HUES64 (cell line): ENCODE data around the gene FRMD3.
"Not testable (repeated sequence)": the region's sequence is repeated elsewhere in the genome, so short reads cannot be mapped to it uniquely, and the experiment has no call there.

Experiments
- H3K27ac ChIP-seq: 2 replicates; pipeline ENCODE4 v1.7.0; 2013; ENCODE audit warnings: low read depth, low read length, inconsistent platforms
- H3K27me3 ChIP-seq: 2 replicates; pipeline ENCODE4 v1.6.1; 2013; ENCODE audit warnings: mild to moderate bottlenecking, low read length; ENCODE audit not compliant: insufficient read depth
- H3K36me3 ChIP-seq: 2 replicates; pipeline ENCODE4 v1.6.1; 2013; ENCODE audit warnings: mild to moderate bottlenecking, low read length; ENCODE audit not compliant: insufficient read depth
- H3K4me1 ChIP-seq: 2 replicates; pipeline ENCODE4 v1.6.1; 2013; ENCODE audit warnings: mild to moderate bottlenecking, low read length, moderate library complexity; ENCODE audit not compliant: insufficient read depth
- H3K4me3 ChIP-seq: 2 replicates; pipeline ENCODE4 v1.5.1; 2013; ENCODE audit warnings: mild to moderate bottlenecking, low read length, moderate library complexity
- H3K9ac ChIP-seq: 2 replicates; pipeline ENCODE4 v1.6.1; 2013; ENCODE audit warnings: mild to moderate bottlenecking, low read depth, low read length
- H3K9me3 ChIP-seq: 2 replicates; pipeline ENCODE4 v1.6.1; 2013; ENCODE audit warnings: low read depth, low read length; ENCODE audit not compliant: insufficient read depth
- WGBS: fragments of 150-250, 120-280 bp; methylation state at CpG from one replicate; pipeline ENCODE4 v1.1.7; 2013; ENCODE audit warnings: missing lambda C conversion rate; 5-methylcytosine and 5-hydroxymethylcytosine counted together

The FRMD3 gene

GRCh38 chr9:83521411-83521810 lies 16.8 kb downstream of the FRMD3 start:
- Histone ChIP-seq H3K4me3 (no peak overlapping the region), H3K4me1 (no peaks in the 10 kb centered on the region; the same call in 1 of the 2 replicates), H3K9ac (no peak overlapping the region), H3K27ac (no peak overlapping the region), H3K36me3 (no peaks in the 10 kb centered on the region), H3K9me3 (no peaks in the 10 kb centered on the region), H3K27me3 (no peaks in the 10 kb centered on the region)
- WGBS = 85% methylated on average over 4 of the region's 4 CpGs

- H3K27me3 ChIP-seq = no peaks in the 10 kb centered on the region
- no peak overlapping the region for H3K9ac ChIP-seq
- H3K27ac ChIP-seq = no peak overlapping the region
- WGBS = 92% methylated on average over 1 of the region's 1 CpG
- no peak overlapping the region for H3K4me3 ChIP-seq
- H3K36me3 ChIP-seq = no peaks in the 10 kb centered on the region
- H3K4me1 ChIP-seq = no peaks in the 10 kb centered on the region; the same call in 1 of the 2 replicates
- no peaks in the 10 kb centered on the region for H3K9me3 ChIP-seq
These were observed 17.2 kb downstream of the FRMD3 start for GRCh38 chr9:83521011-83521410.

GRCh38 chr9:83520292-83520691 lies 17.9 kb downstream of the FRMD3 start:
- 100% methylated on average over 1 of the region's 1 CpG for WGBS
- Histone ChIP-seq H3K27ac (no peak overlapping the region), H3K36me3 (no peaks in the 10 kb centered on the region), H3K27me3 (no peaks in the 10 kb centered on the region), H3K9ac (no peak overlapping the region), H3K4me1 (no peaks in the 10 kb centered on the region), H3K9me3 (no peaks in the 10 kb centered on the region), H3K4me3 (no peak overlapping the region)

DNA sequence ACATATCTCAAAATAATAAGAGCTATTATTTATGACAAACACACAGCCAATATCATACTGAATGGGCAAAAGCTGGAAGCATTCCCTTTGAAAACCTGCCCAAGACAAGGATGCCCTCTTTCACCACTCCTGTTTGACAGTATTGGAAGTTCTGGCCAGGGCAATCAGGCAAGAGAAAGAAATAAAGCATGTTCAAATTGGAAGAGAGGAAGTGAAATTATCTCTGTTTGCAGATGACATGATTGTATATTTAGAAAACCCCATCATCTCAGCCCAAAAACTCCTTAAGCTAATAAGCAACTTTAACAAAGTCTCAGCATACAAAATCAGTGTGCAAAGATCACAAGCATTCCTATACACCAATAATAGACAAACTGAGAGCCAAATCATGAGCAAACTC lies 20.2 kb downstream of the FRMD3 start:
- H3K4me1 ChIP-seq, H3K4me3 ChIP-seq, H3K36me3 ChIP-seq, H3K9ac ChIP-seq, H3K27me3 ChIP-seq, H3K9me3 ChIP-seq, H3K27ac ChIP-seq: not testable (repeated sequence)

GRCh38 chr9:83514767-83515166 lies 23.4 kb downstream of the FRMD3 start:
- 88% methylated on average over 1 of the region's 2 CpGs for WGBS

GRCh38 chr9:83512621-83513020 lies 25.6 kb downstream of the FRMD3 start:
- WGBS = 93% methylated on average over 3 of the region's 3 CpGs

More at GRCh38 chr9:83514767-83515166, 23.4 kb downstream of the FRMD3 start:
- Histone ChIP-seq H3K4me3 (no peak overlapping the region), H3K27me3 (no peaks in the 10 kb centered on the region), H3K9me3 (no peaks in the 10 kb centered on the region), H3K4me1 (no peaks in the 10 kb centered on the region), H3K9ac (no peak overlapping the region), H3K36me3 (no peaks in the 10 kb centered on the region), H3K27ac (no peak overlapping the region)

GRCh38 chr9:83511051-83511450 lies 27.1 kb downstream of the FRMD3 start:
- no CpG with 5 or more reads among the region's 1 CpG for WGBS
- Histone ChIP-seq H3K9me3 (no peaks in the 10 kb centered on the region), H3K4me3 (no peak overlapping the region)

More at GRCh38 chr9:83512621-83513020, 25.6 kb downstream of the FRMD3 start:
- H3K4me3 ChIP-seq = no peak overlapping the region
- H3K9me3 ChIP-seq = no peaks in the 10 kb centered on the region
- H3K9ac ChIP-seq = no peak overlapping the region
- no peaks in the 10 kb centered on the region for H3K27me3 ChIP-seq
- no peaks in the 10 kb centered on the region for H3K36me3 ChIP-seq
- H3K27ac ChIP-seq = no peak overlapping the region
- no peaks in the 10 kb centered on the region for H3K4me1 ChIP-seq

DNA sequence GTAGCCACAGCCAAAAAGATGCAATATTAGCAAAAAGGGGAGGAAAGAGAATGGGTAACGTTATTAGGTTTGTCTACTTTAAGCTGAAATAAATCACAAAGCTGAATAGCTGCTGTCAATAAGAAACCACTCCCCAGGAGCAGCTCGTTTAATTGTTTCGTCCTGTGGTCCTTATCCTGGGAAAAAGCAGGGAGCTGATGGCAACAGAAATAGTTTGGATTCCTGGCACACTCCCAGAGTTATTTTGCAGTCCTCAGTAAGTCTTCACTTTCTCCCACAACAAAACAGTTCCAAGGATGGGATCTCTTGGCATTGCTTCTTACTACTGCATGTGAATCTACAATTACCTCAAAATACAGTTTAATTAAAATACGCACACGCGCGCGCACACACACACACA lies 28.8 kb downstream of the FRMD3 start:
- 87% methylated on average over 8 of the region's 8 CpGs for WGBS
- Histone ChIP-seq H3K9ac (no peak overlapping the region), H3K27me3 (no peaks in the 10 kb centered on the region), H3K4me1 (no peaks in the 10 kb centered on the region), H3K9me3 (no peaks in the 10 kb centered on the region), H3K27ac (no peak overlapping the region), H3K4me3 (no peak overlapping the region), H3K36me3 (no peaks in the 10 kb centered on the region)

More at GRCh38 chr9:83511051-83511450, 27.1 kb downstream of the FRMD3 start:
- Histone ChIP-seq H3K4me1 (no peaks in the 10 kb centered on the region), H3K27ac (no peak overlapping the region), H3K36me3 (no peaks in the 10 kb centered on the region), H3K27me3 (no peaks in the 10 kb centered on the region), H3K9ac (no peak overlapping the region)

GRCh38 chr9:83508067-83508466 lies 30.1 kb downstream of the FRMD3 start:
- WGBS = 97% methylated on average over 3 of the region's 4 CpGs

GRCh38 chr9:83505282-83505681 lies 32.9 kb downstream of the FRMD3 start:
- no peaks in the 10 kb centered on the region for H3K36me3 ChIP-seq
- no peak overlapping the region for H3K27ac ChIP-seq
- H3K9ac ChIP-seq = no peak overlapping the region
- no peaks in the 10 kb centered on the region for H3K9me3 ChIP-seq
- no peak overlapping the region for H3K4me3 ChIP-seq
- WGBS = 90% methylated on average over 4 of the region's 4 CpGs
- no peaks in the 10 kb centered on the region for H3K27me3 ChIP-seq
- H3K4me1 ChIP-seq = no peaks in the 10 kb centered on the region

More at GRCh38 chr9:83508067-83508466, 30.1 kb downstream of the FRMD3 start:
- H3K4me3 ChIP-seq = no peak overlapping the region
- no peaks in the 10 kb centered on the region for H3K4me1 ChIP-seq
- no peaks in the 10 kb centered on the region for H3K27me3 ChIP-seq
- no peak overlapping the region for H3K27ac ChIP-seq
- no peaks in the 10 kb centered on the region for H3K9me3 ChIP-seq
- H3K36me3 ChIP-seq = no peaks in the 10 kb centered on the region
- H3K9ac ChIP-seq = no peak overlapping the region

- H3K27ac ChIP-seq = no peak overlapping the region
- no peaks in the 10 kb centered on the region for H3K36me3 ChIP-seq
- no peaks in the 10 kb centered on the region for H3K27me3 ChIP-seq
- H3K9me3 ChIP-seq = no peaks in the 10 kb centered on the region
- no peak overlapping the region for H3K9ac ChIP-seq
- no peaks in the 10 kb centered on the region for H3K4me1 ChIP-seq
- 90% methylated on average over 6 of the region's 6 CpGs for WGBS
- H3K4me3 ChIP-seq = no peak overlapping the region
These were observed 34.3 kb downstream of the FRMD3 start for GRCh38 chr9:83503866-83504265.

GRCh38 chr9:83501565-83501964 lies 36.6 kb downstream of the FRMD3 start:
- Histone ChIP-seq H3K9ac (no peak overlapping the region), H3K36me3 (no peaks in the 10 kb centered on the region), H3K27me3 (no peaks in the 10 kb centered on the region), H3K4me3 (no peak overlapping the region), H3K27ac (no peak overlapping the region), H3K4me1 (no peaks in the 10 kb centered on the region), H3K9me3 (no peaks in the 10 kb centered on the region)
- 83% methylated on average over 3 of the region's 3 CpGs for WGBS
